22Rv1 (cell line): ENCODE data around the gene SCN8A.
A peak's percentile ranks its signal among the peaks of the same experiment; 100 is the strongest.

Source experiments
- H3K27ac ChIP-seq: fragments of 450-650 bp; 2 replicates; pipeline ENCODE4 v1.5.1; 2017
- ZFX ChIP-seq: fragments of 450-650 bp; IDR thresholded peaks from 2 replicates; pipeline ENCODE4 v1.6.1; 2017; ENCODE audit warnings: antibody characterized with exemption, borderline replicate concordance
- TF ChIP-seq, protein P1 (sequence below): fragments of 450-650 bp; IDR thresholded peaks from 2 replicates; pipeline ENCODE4 v1.5.1; 2017; ENCODE audit warnings: mild to moderate bottlenecking

SCN8A gene

GRCh38 chr12:51591016-51591901 is at the start of gene SCN8A:
Gene SCN8A (plus strand): TSS chr12:51591233. CDS start chr12:51662818, 71,585 bp downstream.
- TF ChIP-seq, protein P1, sequence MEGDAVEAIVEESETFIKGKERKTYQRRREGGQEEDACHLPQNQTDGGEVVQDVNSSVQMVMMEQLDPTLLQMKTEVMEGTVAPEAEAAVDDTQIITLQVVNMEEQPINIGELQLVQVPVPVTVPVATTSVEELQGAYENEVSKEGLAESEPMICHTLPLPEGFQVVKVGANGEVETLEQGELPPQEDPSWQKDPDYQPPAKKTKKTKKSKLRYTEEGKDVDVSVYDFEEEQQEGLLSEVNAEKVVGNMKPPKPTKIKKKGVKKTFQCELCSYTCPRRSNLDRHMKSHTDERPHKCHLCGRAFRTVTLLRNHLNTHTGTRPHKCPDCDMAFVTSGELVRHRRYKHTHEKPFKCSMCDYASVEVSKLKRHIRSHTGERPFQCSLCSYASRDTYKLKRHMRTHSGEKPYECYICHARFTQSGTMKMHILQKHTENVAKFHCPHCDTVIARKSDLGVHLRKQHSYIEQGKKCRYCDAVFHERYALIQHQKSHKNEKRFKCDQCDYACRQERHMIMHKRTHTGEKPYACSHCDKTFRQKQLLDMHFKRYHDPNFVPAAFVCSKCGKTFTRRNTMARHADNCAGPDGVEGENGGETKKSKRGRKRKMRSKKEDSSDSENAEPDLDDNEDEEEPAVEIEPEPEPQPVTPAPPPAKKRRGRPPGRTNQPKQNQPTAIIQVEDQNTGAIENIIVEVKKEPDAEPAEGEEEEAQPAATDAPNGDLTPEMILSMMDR: peak; percentile 21
- TF ChIP-seq ZFX: no peak
- peak within 1 kb of the TSS; percentile 41 for H3K27ac ChIP-seq

DNA sequence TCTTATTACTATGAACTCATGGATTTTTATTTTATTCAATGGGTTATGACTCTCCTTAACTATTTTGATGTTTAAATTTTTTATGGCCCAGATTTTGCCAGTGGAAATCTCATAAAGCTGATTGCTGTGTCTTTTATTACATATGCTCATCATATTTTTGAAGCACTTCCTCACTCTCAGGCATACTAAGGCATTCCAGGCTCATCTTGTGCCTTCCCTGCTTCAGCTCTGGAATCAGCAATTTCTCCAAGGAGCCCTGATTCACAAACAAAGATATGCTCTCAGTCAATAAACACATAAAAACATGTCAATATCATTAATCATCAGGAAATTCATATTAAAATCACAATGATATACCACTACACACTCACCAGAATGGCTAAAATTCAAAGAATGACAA is 44.9 kb upstream of the SCN8A start:
- H3K27ac ChIP-seq: no peak overlapping the region
- TF ChIP-seq ZFX: no peak
- TF ChIP-seq, protein P1: no peak

DNA sequence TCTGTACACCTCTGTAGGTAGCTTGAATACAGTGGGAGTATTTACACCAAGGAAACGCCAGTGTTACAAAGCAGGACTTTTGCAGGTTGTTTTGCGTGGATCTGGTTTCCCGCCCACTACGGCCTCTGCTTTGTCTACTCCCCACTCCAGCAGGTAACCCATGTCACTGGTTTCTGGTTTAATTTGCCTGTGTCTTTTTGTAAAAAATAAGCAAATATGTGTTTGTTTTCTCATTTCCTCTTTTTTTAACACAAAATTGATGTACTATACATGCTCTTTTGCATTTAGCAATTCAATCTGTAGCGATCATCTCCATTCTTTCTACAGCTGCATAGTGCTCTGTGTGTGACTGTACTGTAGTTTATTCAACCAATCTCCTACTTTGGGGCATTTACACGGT is 43.4 kb upstream of the SCN8A start:
- TF ChIP-seq, protein P1: no peak
- no peak for TF ChIP-seq ZFX
- H3K27ac ChIP-seq: no peak overlapping the region

GRCh38 chr12:51548241-51548640 is 42.8 kb upstream of the SCN8A start:
- TF ChIP-seq, protein P1: no peak
- no peak for TF ChIP-seq ZFX
- no peak overlapping the region for H3K27ac ChIP-seq

- TF ChIP-seq ZFX: no peak
- TF ChIP-seq, protein P1: no peak
Observed at GRCh38 chr12:51549637-51550036, 41.4 kb upstream of the SCN8A start.

DNA sequence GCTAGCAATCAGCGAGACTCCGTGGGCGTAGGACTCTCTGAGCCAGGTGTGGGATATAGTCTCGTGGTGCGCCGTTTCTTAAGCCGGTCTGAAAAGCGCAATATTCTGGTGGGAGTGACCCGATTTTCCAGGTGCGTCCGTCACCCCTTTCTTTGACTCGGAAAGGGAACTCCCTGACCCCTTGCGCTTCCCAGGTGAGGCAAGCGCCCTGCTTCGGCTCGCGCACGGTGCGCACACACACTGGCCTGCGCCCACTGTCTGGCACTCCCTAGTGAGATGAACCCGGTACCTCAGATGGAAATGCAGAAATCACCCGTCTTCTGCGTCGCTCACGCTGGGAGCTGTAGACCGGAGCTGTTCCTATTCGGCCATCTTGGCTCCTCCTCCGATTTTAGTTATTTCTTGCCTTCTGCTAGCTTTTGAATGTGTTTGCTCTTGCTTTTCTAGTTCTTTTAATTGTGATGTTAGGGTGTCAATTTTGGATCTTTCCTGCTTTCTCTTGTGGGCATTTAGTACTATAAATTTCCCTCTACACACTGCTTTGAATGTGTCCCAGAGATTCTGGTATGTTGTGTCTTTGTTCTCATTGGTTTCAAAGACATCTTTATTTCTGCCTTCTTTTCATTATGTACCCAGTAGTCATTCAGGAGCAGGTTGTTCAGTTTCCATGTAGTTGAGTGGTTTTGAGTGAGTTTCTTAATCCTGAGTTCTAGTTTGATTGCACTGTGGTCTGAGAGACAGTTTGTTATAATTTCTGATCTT is 22.6 kb upstream of the SCN8A start:
- H3K27ac ChIP-seq: peak overlapping the region; percentile 62

More at GRCh38 chr12:51549637-51550036, 41.4 kb upstream of the SCN8A start:
- no peak overlapping the region for H3K27ac ChIP-seq

GRCh38 chr12:51579321-51579850 is 11.6 kb upstream of the SCN8A start:
- no peak overlapping the region for H3K27ac ChIP-seq
- TF ChIP-seq, protein P1: no peak
- no peak for TF ChIP-seq ZFX
